H9 (cell line): ENCODE data around the gene PANK2. TPM values are rescaled to one million over a fixed set of nuclear protein-coding genes. Genes with fewer than 3 reads are reported as not detected.

Experiments used
- DNase-seq: peaks from one replicate; pipeline ENCODE4 v3.0.0-alpha.2; 2017
- H2AFZ ChIP-seq: one replicate; pipeline ENCODE4 v1.6.1; 2013; ENCODE audit warnings: mild to moderate bottlenecking, low read length, control low read depth, moderate library complexity
- H2AK5ac ChIP-seq: 2 replicates; pipeline ENCODE4 v1.6.1; 2013; ENCODE audit warnings: low read length, control low read depth, mixed read lengths; ENCODE audit not compliant: insufficient read length
- H2BK120ac ChIP-seq: one replicate; pipeline ENCODE4 v1.6.1; 2013; ENCODE audit warnings: low read depth, mild to moderate bottlenecking, low read length, control low read depth, inconsistent platforms; ENCODE audit not compliant: poor library complexity, severe bottlenecking
- H2BK12ac ChIP-seq: 2 replicates; pipeline ENCODE4 v1.6.1; 2013; ENCODE audit warnings: low read length, control low read depth, mixed read lengths, low read depth; ENCODE audit not compliant: insufficient read length
- H2BK15ac ChIP-seq: 2 replicates; pipeline ENCODE4 v1.6.1; 2013; ENCODE audit warnings: low read depth, low read length, control low read depth
- H2BK20ac ChIP-seq: one replicate; pipeline ENCODE4 v1.6.1; 2013; ENCODE audit warnings: low read depth, mild to moderate bottlenecking, low read length, control low read depth, inconsistent platforms; ENCODE audit not compliant: poor library complexity, severe bottlenecking
- H2BK5ac ChIP-seq: 2 replicates; pipeline ENCODE4 v1.6.1; 2013; ENCODE audit warnings: low read length, control low read depth, mixed read lengths; ENCODE audit not compliant: insufficient read length
- H3K14ac ChIP-seq: 2 replicates; pipeline ENCODE4 v1.6.1; 2013; ENCODE audit warnings: low read length, control low read depth; ENCODE audit not compliant: insufficient read depth
- H3K18ac ChIP-seq: 2 replicates; pipeline ENCODE4 v1.6.1; 2013; ENCODE audit warnings: low read depth, mild to moderate bottlenecking, mixed read lengths, low read length, control low read depth; ENCODE audit not compliant: insufficient read length
- H3K23ac ChIP-seq: 2 replicates; pipeline ENCODE4 v1.6.1; 2013; ENCODE audit warnings: low read length, control low read depth, mixed read lengths, low read depth; ENCODE audit not compliant: insufficient read length
- H3K23me2 ChIP-seq: 2 replicates; pipeline ENCODE4 v1.6.1; 2013; ENCODE audit warnings: low read depth, mild to moderate bottlenecking, mixed read lengths, low read length, control low read depth; ENCODE audit not compliant: insufficient read length, poor library complexity, severe bottlenecking
- H3K27ac ChIP-seq: 2 replicates; pipeline ENCODE4 v1.5.1; 2013; ENCODE audit warnings: low read length, control low read depth, mixed read lengths, low read depth; ENCODE audit not compliant: insufficient read length
- H3K27me3 ChIP-seq: 2 replicates; pipeline ENCODE4 v1.6.1; 2013; ENCODE audit warnings: low read length, control low read depth, inconsistent platforms; ENCODE audit not compliant: insufficient read depth
- H3K4ac ChIP-seq: 2 replicates; pipeline ENCODE4 v1.6.1; 2013; ENCODE audit warnings: low read depth, mild to moderate bottlenecking, control low read depth, inconsistent platforms, low read length, moderate library complexity
- H3K4me1 ChIP-seq: 2 replicates; pipeline ENCODE4 v1.6.1; 2013; ENCODE audit warnings: low read length, control low read depth, inconsistent platforms; ENCODE audit not compliant: insufficient read depth
- H3K4me2 ChIP-seq: 2 replicates; pipeline ENCODE4 v1.6.1; 2013; ENCODE audit warnings: low read length, control low read depth, mixed read lengths; ENCODE audit not compliant: insufficient read length, insufficient read depth
- H3K56ac ChIP-seq: 2 replicates; pipeline ENCODE4 v1.6.1; 2013; ENCODE audit warnings: low read depth, mild to moderate bottlenecking, mixed read lengths, low read length, control low read depth; ENCODE audit not compliant: insufficient read length
- H3K79me1 ChIP-seq: 2 replicates; pipeline ENCODE4 v1.6.1; 2013; ENCODE audit warnings: low read depth, mild to moderate bottlenecking, moderate library complexity, low read length, control low read depth, inconsistent platforms; ENCODE audit not compliant: insufficient read depth, poor library complexity, severe bottlenecking
- H3K79me2 ChIP-seq: 2 replicates; pipeline ENCODE4 v1.6.1; 2013; ENCODE audit warnings: low read length, control low read depth, inconsistent platforms; ENCODE audit not compliant: insufficient read depth
- H3K9ac ChIP-seq: 2 replicates; pipeline ENCODE4 v1.6.1; 2013; ENCODE audit warnings: low read length, control low read depth, mixed read lengths; ENCODE audit not compliant: insufficient read length; ENCODE audit errors: extremely low read depth
- H3K9me3 ChIP-seq: one replicate; pipeline ENCODE4 v1.6.1; 2013; ENCODE audit warnings: low read depth, low read length, inconsistent platforms; ENCODE audit not compliant: control insufficient read depth
- H3T11ph ChIP-seq: one replicate; pipeline ENCODE4 v1.6.1; 2013; ENCODE audit warnings: mild to moderate bottlenecking, low read length, control low read depth, inconsistent platforms
- H4K20me1 ChIP-seq: one replicate; pipeline ENCODE4 v1.6.1; 2013; ENCODE audit not compliant: control insufficient read depth, insufficient read length, insufficient read depth
- H4K5ac ChIP-seq: 2 replicates; pipeline ENCODE4 v1.6.1; 2013; ENCODE audit warnings: low read depth, mild to moderate bottlenecking, mixed read lengths, low read length, control low read depth; ENCODE audit not compliant: insufficient read length
- H4K8ac ChIP-seq: replicated peaks from 2 replicates; pipeline ENCODE4 v1.6.1; 2013; ENCODE audit warnings: low read length, control low read depth, mixed read lengths, low read depth; ENCODE audit not compliant: insufficient read length
- H4K91ac ChIP-seq: 2 replicates; pipeline ENCODE4 v1.6.1; 2013; ENCODE audit warnings: low read depth, mild to moderate bottlenecking, moderate library complexity, mixed read lengths, low read length, control low read depth; ENCODE audit not compliant: insufficient read length
- H3K27ac Mint-ChIP-seq, 3 experiments: 2 replicates in 2 of 3; 3 replicates in 1 of 3; pipeline ENCODE4 v1.8.0; 2020 to 2021; ENCODE audit warnings: mixed read lengths in 3 of 3, mild to moderate bottlenecking in 1 of 3, moderate library complexity in 1 of 3
- H3K27me3 Mint-ChIP-seq: 2 replicates; pipeline ENCODE4 v1.8.0; 2021; ENCODE audit warnings: low read depth, mild to moderate bottlenecking, moderate library complexity, mixed read lengths
- H3K36me3 Mint-ChIP-seq, 3 experiments: 2 replicates in 2 of 3; 3 replicates in 1 of 3; pipeline ENCODE4 v1.8.0; 2020 to 2021; ENCODE audit warnings: low read depth in 3 of 3, mixed read lengths in 3 of 3; ENCODE audit not compliant: insufficient read depth in 1 of 3
- H3K4me1 Mint-ChIP-seq, 2 experiments: 2 replicates each; pipeline ENCODE4 v1.8.0; 2020; ENCODE audit warnings: mixed read lengths in 2 of 2
- H3K4me3 Mint-ChIP-seq, 2 experiments: 2 replicates in 1 of 2; 3 replicates in 1 of 2; pipeline ENCODE4 v1.8.0; 2020 to 2021; ENCODE audit warnings: mild to moderate bottlenecking in 2 of 2, mixed read lengths in 2 of 2, moderate library complexity in 1 of 2
- H3K9me3 Mint-ChIP-seq, 2 experiments: 2 replicates in 1 of 2; 3 replicates in 1 of 2; pipeline ENCODE4 v1.8.0; 2020; ENCODE audit warnings: mild to moderate bottlenecking in 2 of 2, mixed read lengths in 2 of 2, moderate library complexity in 1 of 2
- WGBS: extraction: QIAGEN DNeasy Blood & Tissue Kit; methylation state at CpG from one replicate; pipeline ENCODE4 v1.1.7; 2013; ENCODE audit warnings: missing lambda C conversion rate, low lambda C conversion rate, mixed read lengths; ENCODE audit not compliant: insufficient read length; ENCODE audit errors: extremely low coverage; 5-methylcytosine and 5-hydroxymethylcytosine counted together
- total RNA-seq: library from RNA; stranded (reverse); gene quantifications from 2 replicates; pipeline ENCODE4 v1.2.1, GENCODE V29; 2021
- TF ChIP-seq, protein P1 (sequence below): fragments of 200-600 bp; sonication (generic); conservative IDR thresholded peaks from 3 replicates; pipeline ENCODE4 v1.8.0; 2021; ENCODE audit warnings: antibody characterized with exemption, mild to moderate bottlenecking

Gene PANK2
- total RNA-seq, 1 experiment from 2014 or later, result 65.4 TPM

- no peak overlapping the region for H2BK15ac ChIP-seq
- no peak overlapping the region for H3K9ac ChIP-seq
- H3K4me1 ChIP-seq, result no peaks in the 10 kb centered on the region
- H3K79me1 ChIP-seq, result no peaks in the 10 kb centered on the region
- H3K23ac ChIP-seq, result no peak overlapping the region
- H3K36me3 Mint-ChIP-seq, result peaks cover 4 to 13% (median 5%) of the 10 kb centered on the region in 3 experiments; a peak in 5 of 7 replicates
- H3K23me2 ChIP-seq, result no peaks in the 10 kb centered on the region
- no CpG with 5 or more reads among the region's 6 CpGs for WGBS
- no peaks in the 10 kb centered on the region for H3K9me3 Mint-ChIP-seq
- H3K27ac ChIP-seq, result no peak overlapping the region
- H3K27me3 Mint-ChIP-seq, result no peaks in the 10 kb centered on the region; the same call in 1 of the 2 replicates
- no peak overlapping the region for H3K4me2 ChIP-seq
- H3K9me3 ChIP-seq, result no peaks in the 10 kb centered on the region
- H3K18ac ChIP-seq, result no peak overlapping the region
- 0 out of 2 replicates have a peak, but pooled peaks cover 1% of the 10 kb centered on the region for H3K27me3 ChIP-seq
- peaks cover 7 to 12% of the 10 kb centered on the region in 2 experiments; a peak in 3 of 4 replicates for H3K4me1 Mint-ChIP-seq
- H3K4ac ChIP-seq, result no peak overlapping the region
- H2AFZ ChIP-seq, result no peak overlapping the region
- H4K91ac ChIP-seq, result no peak overlapping the region
- no peak overlapping the region for H3K14ac ChIP-seq
- H2BK20ac ChIP-seq, result no peak overlapping the region
- H3K27ac Mint-ChIP-seq, result no peak overlapping the region
- H3T11ph ChIP-seq, result no peak overlapping the region
- H3K79me2 ChIP-seq, result no peaks in the 10 kb centered on the region
- no peak overlapping the region for H2BK12ac ChIP-seq
- H2AK5ac ChIP-seq, result no peak overlapping the region
- H4K8ac ChIP-seq, result no peak overlapping the region
- no peak overlapping the region for H4K5ac ChIP-seq
- no peaks in the 10 kb centered on the region for H4K20me1 ChIP-seq
- DNase-seq, result no peak
- TF ChIP-seq, protein P1, sequence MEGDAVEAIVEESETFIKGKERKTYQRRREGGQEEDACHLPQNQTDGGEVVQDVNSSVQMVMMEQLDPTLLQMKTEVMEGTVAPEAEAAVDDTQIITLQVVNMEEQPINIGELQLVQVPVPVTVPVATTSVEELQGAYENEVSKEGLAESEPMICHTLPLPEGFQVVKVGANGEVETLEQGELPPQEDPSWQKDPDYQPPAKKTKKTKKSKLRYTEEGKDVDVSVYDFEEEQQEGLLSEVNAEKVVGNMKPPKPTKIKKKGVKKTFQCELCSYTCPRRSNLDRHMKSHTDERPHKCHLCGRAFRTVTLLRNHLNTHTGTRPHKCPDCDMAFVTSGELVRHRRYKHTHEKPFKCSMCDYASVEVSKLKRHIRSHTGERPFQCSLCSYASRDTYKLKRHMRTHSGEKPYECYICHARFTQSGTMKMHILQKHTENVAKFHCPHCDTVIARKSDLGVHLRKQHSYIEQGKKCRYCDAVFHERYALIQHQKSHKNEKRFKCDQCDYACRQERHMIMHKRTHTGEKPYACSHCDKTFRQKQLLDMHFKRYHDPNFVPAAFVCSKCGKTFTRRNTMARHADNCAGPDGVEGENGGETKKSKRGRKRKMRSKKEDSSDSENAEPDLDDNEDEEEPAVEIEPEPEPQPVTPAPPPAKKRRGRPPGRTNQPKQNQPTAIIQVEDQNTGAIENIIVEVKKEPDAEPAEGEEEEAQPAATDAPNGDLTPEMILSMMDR, result no peak
- no peak overlapping the region for H2BK5ac ChIP-seq
- no peak overlapping the region for H3K4me3 Mint-ChIP-seq
- H2BK120ac ChIP-seq, result no peak overlapping the region
- H3K56ac ChIP-seq, result no peak overlapping the region
Measured at GRCh38 chr20:3932681-3933080, 43.5 kb downstream of the PANK2 start.
